GM10847 (cell line): ENCODE measurements around the gene TEFM.
A peak's percentile ranks its signal among the peaks of the same experiment; 100 is the strongest.

Experiments
- POLR2A ChIP-seq: IDR thresholded peaks from 2 replicates; pipeline ENCODE4 v1.6.1; 2011; ENCODE audit not compliant: insufficient read length; ENCODE audit errors: extremely low read depth

The TEFM gene, protein sequence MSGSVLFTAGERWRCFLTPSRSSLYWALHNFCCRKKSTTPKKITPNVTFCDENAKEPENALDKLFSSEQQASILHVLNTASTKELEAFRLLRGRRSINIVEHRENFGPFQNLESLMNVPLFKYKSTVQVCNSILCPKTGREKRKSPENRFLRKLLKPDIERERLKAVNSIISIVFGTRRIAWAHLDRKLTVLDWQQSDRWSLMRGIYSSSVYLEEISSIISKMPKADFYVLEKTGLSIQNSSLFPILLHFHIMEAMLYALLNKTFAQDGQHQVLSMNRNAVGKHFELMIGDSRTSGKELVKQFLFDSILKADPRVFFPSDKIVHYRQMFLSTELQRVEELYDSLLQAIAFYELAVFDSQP

DNA sequence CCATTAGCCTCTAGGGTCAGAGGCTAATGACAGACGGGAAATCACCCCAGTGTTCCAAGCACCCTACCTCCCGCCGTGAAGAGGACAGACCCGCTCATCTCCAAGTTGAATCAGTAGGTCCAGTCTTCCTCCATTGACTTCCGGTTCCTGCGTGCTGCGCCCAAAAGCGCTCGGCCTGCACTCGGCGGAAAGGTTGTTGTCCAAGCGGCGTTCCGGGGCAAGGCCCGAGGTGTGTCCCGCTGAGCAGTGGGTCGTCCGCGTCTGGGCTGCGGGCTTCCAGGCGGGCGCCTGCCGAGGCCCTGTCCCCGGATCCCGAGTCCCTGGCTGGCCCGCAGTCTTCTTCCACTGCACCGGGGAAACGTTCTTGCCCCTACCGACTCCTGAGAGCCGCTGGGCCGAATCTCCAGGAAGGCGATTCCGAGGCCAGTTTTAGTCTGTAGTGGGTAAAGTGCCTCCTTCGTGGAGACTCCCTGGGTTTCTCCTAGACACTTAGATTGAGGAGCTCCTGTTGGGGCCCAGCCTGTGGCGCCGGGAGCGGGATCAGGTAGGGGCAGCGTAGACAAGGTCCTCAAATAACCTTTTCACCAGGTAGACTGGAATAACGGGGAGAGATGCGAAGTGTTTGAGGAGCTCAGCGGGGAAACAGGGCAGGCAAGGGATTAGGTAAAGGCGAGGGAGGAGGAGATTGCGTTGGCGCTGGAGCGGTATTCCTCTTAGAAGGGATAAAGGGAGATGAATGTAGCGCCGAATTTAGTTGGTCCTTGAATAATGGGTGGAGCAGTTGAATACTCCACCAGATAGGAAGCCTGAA is at the start of gene TEFM:
Gene TEFM (minus strand): TSS at position 138 of the 811 bp plus-strand sequence. CDS start 40 bp downstream, at position 98.
- TF ChIP-seq POLR2A, result peak; percentile 87

DNA sequence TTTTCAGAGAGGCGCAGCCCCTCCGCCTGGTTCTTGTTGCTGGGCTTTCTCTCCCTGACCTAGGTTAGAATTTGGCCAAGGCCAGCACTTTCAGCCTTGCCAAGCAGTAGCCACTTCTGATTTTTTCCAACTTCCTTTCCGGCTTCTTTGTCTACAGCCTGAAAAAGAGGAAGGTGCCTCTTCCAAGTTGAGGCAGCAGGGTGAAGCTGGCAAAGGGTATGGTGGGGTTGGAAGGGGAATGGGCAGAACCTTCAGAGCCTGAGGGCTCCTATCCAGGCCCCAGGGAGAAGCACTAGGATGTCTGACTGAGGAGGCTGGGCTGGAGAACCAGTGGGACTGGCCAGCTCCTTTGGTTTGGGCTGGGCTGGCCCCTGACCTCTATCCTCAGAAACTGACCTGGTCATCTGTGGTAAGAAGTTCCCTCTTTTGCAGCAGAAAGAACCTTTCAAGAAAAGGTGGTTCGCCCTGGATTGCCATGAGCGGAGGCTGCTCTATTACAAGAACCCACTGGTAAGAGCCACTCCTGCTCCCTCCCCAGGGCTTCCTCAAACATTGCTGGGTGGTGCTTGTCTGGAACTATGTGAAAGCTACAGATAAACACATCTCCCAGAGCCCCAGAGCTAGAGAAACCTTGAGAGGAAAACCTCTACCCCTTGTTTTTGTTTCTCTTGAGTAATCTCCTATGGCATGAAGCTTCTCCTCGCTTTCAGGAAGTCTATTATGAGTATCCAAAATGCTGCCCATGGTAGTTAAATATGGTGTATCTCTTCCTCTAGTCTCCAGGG is 48.2 kb upstream of the TEFM start:
- no peak for TF ChIP-seq POLR2A

DNA sequence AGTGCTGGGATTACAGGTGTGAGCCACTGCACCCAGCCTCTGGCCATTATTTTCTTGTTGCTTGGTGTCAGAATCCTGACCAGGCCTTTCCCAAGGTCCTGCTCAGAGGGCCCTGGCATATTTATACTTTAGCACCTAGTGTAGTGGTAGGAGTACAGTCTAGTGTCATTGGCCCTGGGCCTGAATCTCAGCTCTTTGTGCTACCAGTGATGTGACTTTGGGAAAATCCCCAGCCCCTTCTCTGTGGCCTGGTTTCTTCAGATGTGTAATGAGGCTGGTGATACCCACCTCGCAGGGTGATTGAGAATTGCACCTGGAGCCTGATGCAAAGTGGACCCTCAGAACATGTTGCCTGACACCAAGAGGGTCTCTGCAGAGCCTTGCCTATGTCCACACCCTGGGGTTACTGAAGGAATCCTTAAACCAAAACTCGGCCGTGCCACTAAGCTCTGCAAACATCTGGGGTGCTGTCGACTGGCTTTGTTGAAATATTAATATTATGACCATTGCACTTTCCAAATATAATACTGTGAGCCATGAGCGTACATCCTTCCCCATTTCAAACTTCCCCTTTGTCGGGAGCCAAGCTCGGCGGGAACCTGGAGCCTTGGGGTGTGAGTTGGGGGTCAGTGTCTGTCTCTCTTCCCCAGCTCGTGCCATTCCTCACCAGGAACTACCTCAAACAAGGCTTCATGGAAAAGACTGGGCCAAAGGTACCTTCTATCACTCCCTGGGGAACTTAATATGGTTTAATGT is 46.8 kb upstream of the TEFM start:
- TF ChIP-seq POLR2A, result no peak

DNA sequence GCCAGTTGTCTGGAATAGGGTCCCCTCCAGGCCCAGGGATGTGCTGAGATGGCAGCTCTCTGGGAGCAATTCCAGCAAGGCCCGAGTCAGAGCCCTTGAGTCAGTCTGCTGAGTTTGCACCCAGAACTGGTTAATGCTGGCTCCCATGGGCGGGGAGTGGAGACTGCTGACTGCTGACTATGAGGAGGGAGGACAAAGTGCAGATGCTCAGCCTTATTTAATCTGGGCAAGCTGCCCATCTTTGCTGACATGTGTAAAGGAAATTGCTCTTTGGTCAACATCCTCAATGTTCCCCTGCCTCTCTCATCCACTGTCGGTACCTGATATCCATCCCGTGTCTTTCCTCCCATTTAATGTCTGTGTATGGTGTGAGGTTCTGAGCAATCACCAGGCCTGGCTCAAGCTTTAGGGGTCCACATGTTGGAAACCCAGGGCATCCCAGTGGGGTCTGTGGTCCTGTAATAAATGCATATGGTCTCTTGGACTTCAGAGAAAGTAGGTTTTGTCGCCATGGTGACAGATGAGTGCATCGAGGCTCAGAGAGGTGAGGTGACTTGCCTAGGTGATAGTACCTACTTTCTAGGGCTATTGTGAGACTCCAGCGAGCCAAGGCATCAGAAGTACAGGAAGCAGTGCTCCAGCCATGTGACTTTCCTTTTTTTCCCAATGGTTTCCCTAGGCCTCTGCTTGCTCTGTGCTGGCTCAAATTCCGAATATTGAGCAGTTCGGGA is 44.8 kb upstream of the TEFM start:
- no peak for TF ChIP-seq POLR2A

DNA sequence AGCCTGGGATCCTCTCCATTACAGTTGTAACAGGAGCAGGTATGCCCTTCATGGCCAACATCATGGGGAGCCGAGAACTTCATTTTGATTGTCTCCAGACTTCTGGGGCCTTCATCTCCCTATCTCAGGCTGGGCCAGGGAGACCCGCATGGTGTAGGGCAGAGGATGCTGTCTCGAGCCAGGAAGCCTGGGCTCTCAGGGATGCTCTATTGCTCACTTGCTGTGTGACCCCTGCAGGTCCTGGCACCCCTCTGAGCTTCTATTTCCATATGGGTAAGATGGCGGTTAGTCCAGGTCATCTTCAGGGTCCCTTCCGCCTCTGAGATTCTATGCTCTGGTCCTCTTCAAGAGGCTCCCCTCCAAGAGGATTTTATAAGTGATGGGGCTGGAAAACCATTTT is 44.2 kb upstream of the TEFM start:
- TF ChIP-seq POLR2A, result no peak

DNA sequence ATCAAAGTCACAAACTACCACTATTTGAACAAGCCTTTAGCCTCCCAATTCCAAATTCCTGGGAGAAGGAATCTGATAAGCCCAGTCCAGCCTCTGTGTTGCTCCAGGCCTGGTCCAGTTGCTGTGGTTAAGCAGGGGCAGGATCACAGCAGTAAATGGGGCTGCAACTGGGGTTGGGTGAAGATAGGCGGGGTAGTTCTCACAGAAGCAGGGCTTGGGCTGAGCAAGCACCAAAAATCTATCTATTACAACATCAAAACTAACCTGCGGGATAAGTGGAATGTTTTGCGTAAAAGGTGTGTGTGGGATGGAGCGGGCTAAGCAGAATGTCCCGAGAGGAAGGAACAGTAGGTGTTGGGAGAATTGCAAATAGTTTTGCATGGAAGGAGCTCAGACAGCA is 41.8 kb upstream of the TEFM start:
- no peak for TF ChIP-seq POLR2A

DNA sequence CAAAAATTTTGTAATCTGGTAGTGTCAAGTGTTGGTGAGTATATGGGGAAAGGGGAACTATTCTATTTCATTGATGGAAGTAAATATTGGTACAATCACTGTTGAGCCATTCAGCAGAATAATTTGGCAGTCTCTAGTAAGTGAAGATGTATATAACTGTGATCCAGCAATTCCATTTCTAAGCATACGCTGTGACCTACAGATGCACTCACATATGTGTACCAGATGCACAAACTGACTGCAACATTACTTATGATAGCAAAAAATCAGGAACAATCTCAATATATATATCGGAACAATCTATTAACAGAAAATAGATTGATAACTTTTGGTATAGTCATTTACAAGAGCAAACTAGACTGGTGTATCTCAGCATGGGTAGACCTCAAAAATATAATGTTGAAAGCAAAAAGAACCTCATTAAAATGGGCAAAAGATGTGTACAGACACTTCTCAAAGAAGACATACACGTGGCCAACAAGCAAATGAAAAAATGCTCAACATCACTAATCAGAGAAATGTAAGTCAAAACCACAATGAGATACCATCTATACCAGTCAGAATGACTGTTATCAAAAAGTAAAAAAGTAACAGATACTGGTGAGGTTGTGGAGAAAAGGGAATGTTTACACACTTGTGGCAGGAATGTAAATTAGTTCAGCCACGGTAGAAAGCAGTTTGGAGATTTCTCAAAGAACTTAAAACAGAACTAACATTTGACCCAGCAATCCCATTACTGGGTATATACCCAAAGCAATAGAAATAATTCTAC is 36.5 kb upstream of the TEFM start:
- no peak for TF ChIP-seq POLR2A

DNA sequence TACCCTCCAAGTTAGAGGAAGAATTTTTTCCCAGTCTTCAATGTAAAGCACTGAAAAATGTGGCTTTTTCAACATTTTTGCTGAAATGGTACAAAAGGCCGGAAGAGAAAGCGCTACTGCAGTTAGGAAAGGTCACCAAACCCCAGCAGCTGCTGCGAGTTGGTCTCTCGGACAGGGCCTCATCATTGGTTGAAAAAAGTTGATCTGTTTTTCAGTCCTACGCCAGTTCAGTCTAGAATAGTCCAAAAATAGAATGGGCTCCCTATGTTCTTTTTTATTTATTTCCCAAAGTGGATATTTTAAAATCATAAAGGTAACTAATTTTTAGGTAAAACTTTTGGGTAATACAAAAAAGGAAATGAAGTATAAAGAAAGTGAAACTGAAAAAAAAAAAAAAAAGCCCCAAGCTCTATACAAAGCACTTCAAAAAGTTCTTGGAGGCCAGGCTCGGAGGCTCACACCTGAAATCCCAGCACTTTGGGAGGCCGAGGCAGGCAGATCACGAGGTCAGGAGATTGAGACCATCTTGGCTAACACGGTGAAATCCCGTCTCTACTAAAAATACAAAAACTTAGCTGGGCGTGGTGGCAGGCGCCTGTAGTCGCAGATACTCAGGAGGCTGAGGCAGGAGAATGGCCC is 33.1 kb upstream of the TEFM start:
- TF ChIP-seq POLR2A, result no peak

DNA sequence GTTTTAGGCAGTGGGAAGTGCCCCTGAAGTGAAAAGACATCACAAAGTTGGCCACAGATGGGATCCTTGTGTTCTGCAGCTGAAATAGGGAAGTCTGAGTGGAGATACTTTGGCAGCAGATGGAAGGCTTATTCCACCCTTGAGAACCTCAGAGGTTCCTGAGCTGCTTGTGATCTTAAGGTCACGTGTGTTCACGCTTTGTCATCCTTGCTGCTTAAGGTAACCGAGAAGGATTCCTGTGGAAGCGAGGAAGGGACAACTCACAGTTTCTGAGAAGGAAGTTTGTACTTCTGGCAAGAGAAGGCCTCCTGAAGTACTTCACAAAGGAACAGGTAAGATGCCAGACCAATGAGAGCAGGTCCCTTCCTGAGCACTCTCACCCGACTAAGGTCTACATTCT is 27.9 kb upstream of the TEFM start:
- no peak for TF ChIP-seq POLR2A

DNA sequence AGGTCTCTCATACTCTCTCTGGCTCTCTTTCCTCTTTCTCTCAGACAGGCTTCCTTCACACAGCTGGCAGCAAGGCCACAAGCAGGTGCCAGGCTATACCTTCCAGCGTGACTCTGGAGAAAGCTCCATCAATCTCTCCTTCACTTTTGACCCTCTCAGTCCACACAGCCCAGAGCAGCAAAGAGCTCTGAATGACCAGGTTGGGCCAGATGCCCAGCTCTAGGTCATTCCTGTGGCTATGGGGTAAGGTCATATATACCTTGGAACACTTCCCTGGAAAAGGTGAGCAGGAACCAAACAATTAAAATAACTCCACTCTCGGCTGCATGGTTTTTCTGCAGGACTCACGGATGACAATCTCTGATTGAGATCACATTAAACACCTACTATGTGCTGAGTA is 24.5 kb upstream of the TEFM start:
- no peak for TF ChIP-seq POLR2A

DNA sequence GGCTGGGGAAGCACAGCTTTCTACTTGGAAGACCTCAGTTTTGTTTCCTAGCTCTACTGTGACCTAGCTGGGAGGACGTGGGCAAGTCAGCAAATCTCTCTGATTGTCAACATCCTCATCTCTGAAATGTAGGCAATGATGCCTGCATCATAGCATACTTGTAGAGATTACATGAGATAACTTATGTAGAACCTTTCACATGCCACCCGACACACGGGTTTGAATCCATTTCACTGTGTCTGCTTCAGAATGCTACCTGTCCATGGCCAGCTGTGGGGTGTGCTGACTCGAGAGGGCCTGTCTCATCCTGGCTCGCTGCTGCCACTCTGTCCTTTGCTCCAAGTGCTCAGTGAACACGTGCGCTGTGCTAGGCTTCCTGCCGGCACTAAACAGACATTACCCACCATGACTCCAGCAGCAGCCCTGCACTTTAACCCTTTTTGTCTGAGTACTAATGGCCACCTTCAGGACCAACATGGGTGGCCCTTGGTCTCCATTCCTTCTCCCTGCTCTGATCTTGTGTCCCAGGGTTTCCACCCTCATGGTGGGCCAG is 23.1 kb upstream of the TEFM start:
- TF ChIP-seq POLR2A, result no peak

DNA sequence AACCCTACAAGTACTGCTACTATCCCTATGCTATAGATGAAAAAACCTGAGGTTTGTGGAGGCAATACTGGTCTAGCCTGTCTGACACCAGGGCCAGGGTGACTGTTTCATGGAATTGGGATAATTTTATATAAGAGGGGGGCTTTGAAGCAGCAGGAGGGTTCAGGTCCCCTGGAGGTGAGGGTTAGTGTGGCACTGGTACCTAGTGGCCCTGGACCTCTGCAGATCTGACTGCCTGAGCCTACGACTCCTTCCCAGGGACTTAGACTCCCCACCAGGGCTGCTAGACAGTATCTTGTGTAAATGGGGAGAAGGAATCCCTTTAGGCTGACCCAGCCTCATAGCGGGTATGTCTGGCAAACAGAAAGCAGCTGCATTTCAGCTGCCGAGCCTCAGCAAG is 22.5 kb upstream of the TEFM start:
- TF ChIP-seq POLR2A, result no peak

DNA sequence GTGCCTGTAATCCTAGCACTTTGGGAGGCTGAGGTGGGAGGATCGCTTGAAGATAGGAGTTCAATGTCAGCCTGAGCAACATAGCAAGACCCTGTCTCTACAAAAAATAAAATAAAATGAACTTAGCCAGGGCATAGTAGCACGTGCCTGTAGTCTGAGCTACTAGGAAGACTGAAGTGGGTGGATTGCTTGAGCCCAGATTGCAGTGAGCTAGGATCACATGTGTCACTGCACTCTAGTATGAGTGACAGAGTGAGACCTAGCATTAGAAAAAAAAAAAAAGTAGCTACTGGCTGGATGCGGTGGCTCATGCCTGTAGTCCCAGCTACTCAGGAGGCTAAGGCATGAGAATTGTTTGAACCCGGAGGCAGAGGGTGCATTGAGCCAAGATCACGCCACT is 21.7 kb upstream of the TEFM start:
- no peak for TF ChIP-seq POLR2A

DNA sequence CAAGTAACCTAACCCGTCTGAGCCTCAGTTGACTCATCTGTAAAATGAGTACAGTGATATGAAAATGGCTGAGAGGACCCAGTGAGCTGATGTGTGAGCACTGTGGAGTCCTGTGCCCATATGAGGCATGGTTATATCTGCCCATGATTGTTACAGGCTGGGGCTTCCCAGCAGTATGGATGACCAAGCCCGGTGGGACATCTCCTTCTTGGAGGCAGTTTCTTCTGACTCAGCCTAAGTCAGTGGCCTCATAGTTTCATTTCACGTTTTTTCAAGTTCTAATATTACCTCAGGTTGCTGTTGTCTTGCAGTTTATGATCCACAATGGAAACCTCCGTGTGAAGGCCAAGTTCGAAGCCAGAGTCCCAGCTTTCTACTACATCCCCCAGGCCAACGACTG is 20.5 kb upstream of the TEFM start:
- TF ChIP-seq POLR2A, result no peak
